ENCODE results near the gene KDM5C. TPM values are rescaled to one million over a fixed set of nuclear protein-coding genes. Genes with fewer than 3 reads are reported as not detected.

KDM5C gene
- polyA plus RNA-seq, 1 donor from 2014 or later: 67.8 TPM

GRCh38 chrX:53260836-53261235 is 35.8 kb upstream of the KDM5C start:
- TF ChIP-seq RAD21 (conservative IDR thresholded peaks at IDR 0.05): no peak
- no peak for TF ChIP-seq SMC3 (conservative IDR thresholded peaks at IDR 0.05; ENCODE audit: poor library complexity)
- Histone ChIP-seq H3K9ac (ENCODE audit: low read length) (peak overlapping the region; percentile 49), H3K9me3 (ENCODE audit: low read length) (no peaks in the 10 kb centered on the region), H4K20me1 (ENCODE audit: insufficient read depth) (no peaks in the 10 kb centered on the region), H3K36me3 (ENCODE audit: insufficient read depth, low read length) (no peaks in the 10 kb centered on the region), H2AFZ (ENCODE audit: low read depth, low read length) (no peak overlapping the region), H3K27ac (ENCODE audit: low read length) (peak overlapping the region; percentile 75), H3K4me2 (ENCODE audit: low read length) (no peak overlapping the region), H3K79me2 (replicated peaks; ENCODE audit: insufficient read depth, low read length) (no peaks in the 10 kb centered on the region), H3K4me3 (ENCODE audit: low read length) (peak overlapping the region; percentile 52), H3F3A (ENCODE audit: insufficient read depth, low read length, poor library complexity, severe bottlenecking) (no peaks in the 10 kb centered on the region), H3K9me2 (ENCODE audit: insufficient read depth, low read length) (no peaks in the 10 kb centered on the region), H3K27me3 (ENCODE audit: insufficient read depth, low read depth, low read length) (no peaks in the 10 kb centered on the region)

- no peak overlapping the region for H3K27ac ChIP-seq (ENCODE audit: low read length)
- TF ChIP-seq POLR2AphosphoS5 (IDR thresholded peaks at IDR 0.05): no peak
- H3K9ac ChIP-seq (ENCODE audit: low read length): no peak overlapping the region
- H3K9me2 ChIP-seq (ENCODE audit: insufficient read depth, low read length): no peaks in the 10 kb centered on the region
- H3K9me3 ChIP-seq (ENCODE audit: low read length): no peaks in the 10 kb centered on the region
- H3K36me3 ChIP-seq (ENCODE audit: insufficient read depth, low read length): no peaks in the 10 kb centered on the region
- no peak overlapping the region for H3K4me3 ChIP-seq (ENCODE audit: low read length)
- H3K4me2 ChIP-seq (ENCODE audit: low read length): no peak overlapping the region
- no peaks in the 10 kb centered on the region for H3K27me3 ChIP-seq (ENCODE audit: insufficient read depth, low read depth, low read length)
- H3K79me2 ChIP-seq (replicated peaks; ENCODE audit: insufficient read depth, low read length): no peaks in the 10 kb centered on the region
- no peak overlapping the region for H2AFZ ChIP-seq (ENCODE audit: low read depth, low read length)
- no peaks in the 10 kb centered on the region for H3F3A ChIP-seq (ENCODE audit: insufficient read depth, low read length, poor library complexity, severe bottlenecking)
- no peaks in the 10 kb centered on the region for H4K20me1 ChIP-seq (ENCODE audit: insufficient read depth)
These were observed 32.8 kb upstream of the KDM5C start for GRCh38 chrX:53257670-53258423.

DNA sequence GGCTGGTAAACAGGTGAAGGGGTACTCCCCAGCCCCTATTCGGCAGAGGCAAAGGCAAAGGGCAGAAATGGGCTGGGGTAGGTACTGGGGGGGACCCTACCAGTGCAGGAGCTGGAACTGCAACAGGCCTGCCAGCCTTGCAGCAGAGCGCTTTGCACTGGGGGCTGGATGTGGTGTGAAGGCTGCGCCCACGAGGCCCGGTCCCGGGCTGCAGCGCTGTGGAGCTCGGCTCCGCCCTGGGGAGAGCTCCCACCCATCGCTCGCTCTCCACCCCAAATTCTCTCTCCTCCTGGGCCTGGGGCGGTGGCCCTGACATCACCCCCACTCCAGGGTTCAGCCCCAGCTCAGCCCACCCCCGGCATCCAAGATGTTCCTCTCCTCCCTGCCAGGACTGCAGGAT is 32.2 kb upstream of the KDM5C start:
- Histone ChIP-seq H3F3A (ENCODE audit: insufficient read depth, low read length, poor library complexity, severe bottlenecking) (no peaks in the 10 kb centered on the region), H2AFZ (ENCODE audit: low read depth, low read length) (no peak overlapping the region), H3K9ac (ENCODE audit: low read length) (no peak overlapping the region), H3K4me3 (ENCODE audit: low read length) (no peak overlapping the region), H3K27me3 (ENCODE audit: insufficient read depth, low read depth, low read length) (no peaks in the 10 kb centered on the region), H3K9me2 (ENCODE audit: insufficient read depth, low read length) (no peaks in the 10 kb centered on the region), H3K27ac (ENCODE audit: low read length) (no peak overlapping the region), H3K9me3 (ENCODE audit: low read length) (no peaks in the 10 kb centered on the region), H3K79me2 (replicated peaks; ENCODE audit: insufficient read depth, low read length) (no peaks in the 10 kb centered on the region), H4K20me1 (ENCODE audit: insufficient read depth) (no peaks in the 10 kb centered on the region), H3K4me2 (ENCODE audit: low read length) (no peak overlapping the region), H3K36me3 (ENCODE audit: insufficient read depth, low read length) (no peaks in the 10 kb centered on the region)
- no peak for TF ChIP-seq CTCF (IDR thresholded peaks at IDR 0.05; ENCODE audit: poor library complexity, severe bottlenecking)

DNA sequence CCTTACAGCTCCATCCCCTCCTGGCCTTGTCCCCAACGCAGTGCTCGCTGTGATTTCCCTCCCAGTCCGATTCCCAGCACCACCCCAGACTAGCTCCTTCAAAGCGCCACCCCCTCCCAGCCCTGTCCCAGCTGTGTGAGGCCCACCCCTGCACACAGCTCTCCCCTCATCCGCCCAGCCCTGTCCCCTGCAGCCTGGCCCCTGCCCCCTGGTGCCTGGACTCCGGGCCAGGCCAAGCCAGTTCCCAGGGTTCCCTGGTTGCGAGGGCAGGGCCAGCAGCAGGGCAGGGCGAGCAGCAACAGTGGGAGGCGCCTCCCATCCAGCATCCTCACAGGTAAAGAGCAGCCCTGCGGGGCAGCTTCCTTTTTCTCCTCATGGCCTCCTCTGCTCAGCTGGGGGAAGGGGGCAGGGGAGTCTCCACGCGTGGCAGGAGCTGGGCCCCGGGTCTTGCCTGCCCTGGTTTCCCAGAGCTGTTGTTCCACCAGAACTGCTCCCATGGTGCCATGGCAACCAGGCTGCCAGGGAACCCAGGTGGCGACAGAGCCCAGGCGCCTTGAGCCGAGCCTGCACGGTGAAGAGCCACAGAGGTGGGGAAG is 31.5 kb upstream of the KDM5C start:
- H3K9ac ChIP-seq (ENCODE audit: low read length): no peak overlapping the region
- H3F3A ChIP-seq (ENCODE audit: insufficient read depth, low read length, poor library complexity, severe bottlenecking): no peaks in the 10 kb centered on the region
- H4K20me1 ChIP-seq (ENCODE audit: insufficient read depth): no peaks in the 10 kb centered on the region
- no peaks in the 10 kb centered on the region for H3K9me2 ChIP-seq (ENCODE audit: insufficient read depth, low read length)
- TF ChIP-seq EP300 (conservative IDR thresholded peaks at IDR 0.05; ENCODE audit: poor library complexity, severe bottlenecking) (no peak), MXI1 (conservative IDR thresholded peaks at IDR 0.05; ENCODE audit: poor library complexity, severe bottlenecking) (no peak), EZH2 (IDR thresholded peaks at IDR 0.05; ENCODE audit: borderline replicate concordance, insufficient read depth, low read length, poor library complexity, severe bottlenecking) (no peak), TAF1 (IDR thresholded peaks at IDR 0.05; ENCODE audit: low read depth) (no peak), CTCF (IDR thresholded peaks at IDR 0.05; ENCODE audit: poor library complexity, severe bottlenecking) (no peak), RAD21 (conservative IDR thresholded peaks at IDR 0.05) (no peak), SMC3 (conservative IDR thresholded peaks at IDR 0.05; ENCODE audit: poor library complexity) (no peak), POLR2AphosphoS5 (IDR thresholded peaks at IDR 0.05) (no peak), REST (IDR thresholded peaks at IDR 0.05; ENCODE audit: borderline replicate concordance) (no peak)
- no peak overlapping the region for H3K4me3 ChIP-seq (ENCODE audit: low read length)
- H3K36me3 ChIP-seq (ENCODE audit: insufficient read depth, low read length): no peaks in the 10 kb centered on the region
- no peak overlapping the region for H3K4me2 ChIP-seq (ENCODE audit: low read length)
- H2AFZ ChIP-seq (ENCODE audit: low read depth, low read length): no peak overlapping the region
- H3K79me2 ChIP-seq (replicated peaks; ENCODE audit: insufficient read depth, low read length): no peaks in the 10 kb centered on the region
- H3K9me3 ChIP-seq (ENCODE audit: low read length): no peaks in the 10 kb centered on the region
- no peaks in the 10 kb centered on the region for H3K27me3 ChIP-seq (ENCODE audit: insufficient read depth, low read depth, low read length)
- no peak overlapping the region for H3K27ac ChIP-seq (ENCODE audit: low read length)

Measured in neural cell (in vitro differentiated cells).